Breast epithelium (tissue), 4 donors: Measurements from ENCODE around the gene ATP8B1. TPM values are rescaled to one million over a fixed set of nuclear protein-coding genes. Genes with fewer than 3 reads are reported as not detected.

Experiments
- DNase-seq, 2 donors: peaks; one replicate each; pipeline ENCODE4 v3.0.0-alpha.2; 2019; ENCODE audit warnings: low spot score in 2 of 2
- H3K27ac ChIP-seq, 2 donors: fragments of 200-600 bp; sonication (generic) in 1 of 2; one replicate each; pipeline ENCODE4 v1.5.1; 2016 to 2019; ENCODE audit warnings: mild to moderate bottlenecking in 1 of 2
- H3K27me3 ChIP-seq, 2 donors: fragments of 200-600 bp; sonication (generic) in 1 of 2; one replicate each; pipeline versions ENCODE4 v1.5.1 to v1.6.0; 2017 to 2019; ENCODE audit warnings: control low read depth in 1 of 2, mild to moderate bottlenecking in 1 of 2
- H3K36me3 ChIP-seq: fragments of 200-600 bp; one replicate; pipeline ENCODE4 v1.5.1; 2019
- H3K4me1 ChIP-seq, 2 donors: fragments of 200-600 bp; sonication (generic); one replicate each; pipeline ENCODE4 v1.5.1; 2016 to 2019; ENCODE audit warnings: control low read depth in 1 of 2
- H3K4me3 ChIP-seq, 3 donors: fragments of 200-600 bp; sonication (generic); 1 replicate in 2 of 3; 2 replicates in 1 of 3; pipeline ENCODE4 v1.5.1; 2016 to 2019; ENCODE audit warnings: mild to moderate bottlenecking in 3 of 3, moderate library complexity in 2 of 3
- H3K9me3 ChIP-seq, 2 donors: fragments of 200-600 bp; sonication (generic) in 1 of 2; one replicate each; pipeline ENCODE4 v1.5.1; 2016 to 2019; ENCODE audit warnings: control low read depth in 1 of 2
- POLR2A ChIP-seq: fragments of 450-650 bp; IDR thresholded peaks from one replicate; pipeline ENCODE4 v1.6.1; 2016; ENCODE audit warnings: antibody characterized with exemption, mild to moderate bottlenecking, moderate library complexity
- POLR2AphosphoS5 ChIP-seq, 3 donors: sonication (generic); formaldehyde crosslinking; IDR thresholded peaks; one replicate each; pipeline ENCODE4 v1.6.1; 2017; ENCODE audit warnings: antibody characterized with exemption in 3 of 3
- intact Hi-C: fragments of 100-400 bp; cut with DNase I; formaldehyde crosslinking; loops from one replicate; pipeline ENCODE4 v1.15.1; 2023; ENCODE audit warnings: low total_unique reads
- total RNA-seq, 3 donors: library from RNA; depleted of rRNA; stranded (reverse); fragments of >200 nt; gene quantifications; one replicate each; pipeline ENCODE4 v1.1.0, GENCODE V29; 2016
- TF ChIP-seq, protein P1 (sequence below), 3 donors: fragments of 450-650 bp; IDR thresholded peaks; one replicate each; pipeline ENCODE4 v1.5.1; 2016 to 2017; ENCODE audit warnings: antibody characterized with exemption in 3 of 3, mild to moderate bottlenecking in 3 of 3, moderate library complexity in 3 of 3

ATP8B1 gene
- total RNA-seq, 3 donors from 2014 or later = 5.1 to 45.1 (median 41.3) TPM

GRCh38 chr18:57748770-57749603, 54.1 kb downstream of the ATP8B1 start:
- Histone ChIP-seq H3K9me3 (no peaks in the 10 kb centered on the region), H3K4me3 (no peak overlapping the region), H3K36me3 (no peaks in the 10 kb centered on the region), H3K27me3 (no peaks in the 10 kb centered on the region), H3K4me1 (no peaks in the 10 kb centered on the region), H3K27ac (peak overlapping the region in 1 of 2 donors; percentile 52)
- intact Hi-C loops = no loop called here
- DNase-seq = no peak
- TF ChIP-seq, protein P1, sequence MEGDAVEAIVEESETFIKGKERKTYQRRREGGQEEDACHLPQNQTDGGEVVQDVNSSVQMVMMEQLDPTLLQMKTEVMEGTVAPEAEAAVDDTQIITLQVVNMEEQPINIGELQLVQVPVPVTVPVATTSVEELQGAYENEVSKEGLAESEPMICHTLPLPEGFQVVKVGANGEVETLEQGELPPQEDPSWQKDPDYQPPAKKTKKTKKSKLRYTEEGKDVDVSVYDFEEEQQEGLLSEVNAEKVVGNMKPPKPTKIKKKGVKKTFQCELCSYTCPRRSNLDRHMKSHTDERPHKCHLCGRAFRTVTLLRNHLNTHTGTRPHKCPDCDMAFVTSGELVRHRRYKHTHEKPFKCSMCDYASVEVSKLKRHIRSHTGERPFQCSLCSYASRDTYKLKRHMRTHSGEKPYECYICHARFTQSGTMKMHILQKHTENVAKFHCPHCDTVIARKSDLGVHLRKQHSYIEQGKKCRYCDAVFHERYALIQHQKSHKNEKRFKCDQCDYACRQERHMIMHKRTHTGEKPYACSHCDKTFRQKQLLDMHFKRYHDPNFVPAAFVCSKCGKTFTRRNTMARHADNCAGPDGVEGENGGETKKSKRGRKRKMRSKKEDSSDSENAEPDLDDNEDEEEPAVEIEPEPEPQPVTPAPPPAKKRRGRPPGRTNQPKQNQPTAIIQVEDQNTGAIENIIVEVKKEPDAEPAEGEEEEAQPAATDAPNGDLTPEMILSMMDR (IDR thresholded peaks at IDR 0.05) = no peak
- TF ChIP-seq POLR2AphosphoS5 (IDR thresholded peaks at IDR 0.05) = no peak
- TF ChIP-seq POLR2A = no peak

DNA sequence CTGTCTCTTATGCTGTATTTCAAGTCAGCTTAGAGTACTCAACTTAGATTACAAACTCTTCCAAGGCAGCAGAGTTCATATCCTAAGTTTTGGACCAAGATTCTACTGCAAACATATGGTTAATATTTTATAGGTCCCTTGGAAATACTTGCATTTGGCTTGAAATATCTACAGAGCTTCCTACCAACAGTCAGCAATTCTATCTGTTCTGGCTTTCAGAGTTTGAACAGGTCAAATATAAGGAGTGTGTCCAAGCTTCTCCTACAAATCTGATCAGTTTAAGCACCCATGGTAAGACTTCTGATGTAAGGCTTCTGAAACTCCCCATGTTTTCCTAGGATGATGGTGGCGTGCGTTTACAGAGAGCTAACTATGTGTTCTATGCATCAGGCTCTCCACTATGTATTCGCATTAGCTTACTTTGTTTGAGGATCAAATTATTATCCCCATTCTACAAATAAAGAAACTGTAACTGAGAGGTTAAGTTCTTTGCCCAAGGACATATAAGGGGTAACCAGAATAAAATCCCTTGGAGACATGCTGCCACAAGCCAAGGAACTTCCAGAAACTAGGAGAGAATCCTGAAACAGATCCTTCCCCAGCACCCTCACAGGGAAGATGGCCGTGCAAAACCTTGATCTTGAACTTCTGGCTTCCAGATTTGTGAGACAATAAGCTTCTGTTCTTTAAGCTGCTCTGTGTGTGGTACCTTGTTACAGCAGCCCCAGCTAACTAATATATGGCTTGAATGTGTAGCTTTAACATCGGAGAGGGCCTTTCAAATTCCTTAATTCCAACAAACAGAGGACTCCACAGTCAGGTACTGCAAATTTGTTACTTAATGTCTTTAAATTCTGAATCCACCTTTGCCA, 55.1 kb downstream of the ATP8B1 start:
- H3K4me1 ChIP-seq = no peaks in the 10 kb centered on the region

DNA sequence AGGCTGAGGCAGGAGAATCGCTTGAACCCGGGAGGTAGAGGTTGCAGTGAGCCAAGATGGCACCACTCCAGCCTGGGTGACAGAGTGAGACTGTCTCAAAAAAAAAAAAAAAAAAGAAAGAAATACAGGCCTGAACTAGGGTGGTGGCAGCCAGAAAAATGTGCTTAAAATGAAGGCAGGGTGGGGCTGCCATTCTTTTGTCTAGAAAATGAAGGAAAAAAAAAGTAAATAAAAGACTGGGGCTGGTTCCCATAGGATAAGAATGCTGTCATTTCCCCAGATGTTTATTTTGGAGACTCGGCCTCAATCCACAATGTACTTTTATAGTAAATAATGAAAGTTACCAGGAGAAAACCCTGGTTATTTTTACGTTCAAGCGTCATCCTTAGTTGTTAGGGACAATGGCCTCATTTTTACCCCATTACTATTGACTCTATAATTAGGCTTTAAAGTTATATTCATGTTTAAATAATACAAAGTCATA, 58.9 kb downstream of the ATP8B1 start:
- Histone ChIP-seq H3K4me3 (no peak overlapping the region), H3K9me3 (no peaks in the 10 kb centered on the region), H3K36me3 (no peaks in the 10 kb centered on the region), H3K4me1 (no peaks in the 10 kb centered on the region), H3K27ac (peak overlapping the region; percentile 46 to 51), H3K27me3 (no peaks in the 10 kb centered on the region)
- TF ChIP-seq POLR2A = no peak
- TF ChIP-seq POLR2AphosphoS5 (IDR thresholded peaks at IDR 0.05) = no peak
- TF ChIP-seq, protein P1 (IDR thresholded peaks at IDR 0.05) = no peak
- no peak for DNase-seq
- intact Hi-C loops = no loop called here

More for the DNA sequence above, 55.1 kb downstream of the ATP8B1 start:
- no peaks in the 10 kb centered on the region for H3K36me3 ChIP-seq
- H3K27me3 ChIP-seq = no peaks in the 10 kb centered on the region
- intact Hi-C loops = no loop called here
- no peak for TF ChIP-seq POLR2A
- TF ChIP-seq, protein P1 (IDR thresholded peaks at IDR 0.05) = no peak
- no peak for TF ChIP-seq POLR2AphosphoS5 (IDR thresholded peaks at IDR 0.05)
- H3K9me3 ChIP-seq = no peaks in the 10 kb centered on the region
- H3K4me3 ChIP-seq = no peak overlapping the region
- DNase-seq = no peak
- peak overlapping the region in 1 of 2 donors; percentile 52 for H3K27ac ChIP-seq

GRCh38 chr18:57743008-57743407, 60.1 kb downstream of the ATP8B1 start:
- TF ChIP-seq POLR2A (no peak), POLR2AphosphoS5 (IDR thresholded peaks at IDR 0.05) (no peak)
- TF ChIP-seq, protein P1 (IDR thresholded peaks at IDR 0.05) = no peak

More at GRCh38 chr18:57743008-57743407, 60.1 kb downstream of the ATP8B1 start:
- DNase-seq = no peak
- Histone ChIP-seq H3K27ac (peak overlapping the region in 1 of 2 donors; percentile 51), H3K4me3 (no peak overlapping the region), H3K36me3 (no peaks in the 10 kb centered on the region), H3K27me3 (no peaks in the 10 kb centered on the region), H3K4me1 (no peaks in the 10 kb centered on the region), H3K9me3 (no peaks in the 10 kb centered on the region)
- intact Hi-C loops = no loop called here
